NCI-H460 (cell line): ENCODE data around the gene TGFBR3. TPM values are rescaled to one million over a fixed set of nuclear protein-coding genes. Genes with fewer than 3 reads are reported as not detected.
"Not testable (repeated sequence)": the region's sequence is repeated elsewhere in the genome, so short reads cannot be mapped to it uniquely, and the experiment has no call there.

Source experiments
- DNase-seq: peaks from one replicate; pipeline ENCODE4 v3.0.0-alpha.2; 2016; ENCODE audit warnings: low read depth; ENCODE audit errors: extremely low read depth
- total RNA-seq: library from RNA; depleted of rRNA; stranded (reverse); fragments of >200 nt; shearing (Covaris generic); gene quantifications from 2 replicates; pipeline ENCODE4 v1.2.3, GENCODE V29; 2014

The TGFBR3 gene
- total RNA-seq, 1 experiment from 2014 or later, result 11.3 TPM

DNA sequence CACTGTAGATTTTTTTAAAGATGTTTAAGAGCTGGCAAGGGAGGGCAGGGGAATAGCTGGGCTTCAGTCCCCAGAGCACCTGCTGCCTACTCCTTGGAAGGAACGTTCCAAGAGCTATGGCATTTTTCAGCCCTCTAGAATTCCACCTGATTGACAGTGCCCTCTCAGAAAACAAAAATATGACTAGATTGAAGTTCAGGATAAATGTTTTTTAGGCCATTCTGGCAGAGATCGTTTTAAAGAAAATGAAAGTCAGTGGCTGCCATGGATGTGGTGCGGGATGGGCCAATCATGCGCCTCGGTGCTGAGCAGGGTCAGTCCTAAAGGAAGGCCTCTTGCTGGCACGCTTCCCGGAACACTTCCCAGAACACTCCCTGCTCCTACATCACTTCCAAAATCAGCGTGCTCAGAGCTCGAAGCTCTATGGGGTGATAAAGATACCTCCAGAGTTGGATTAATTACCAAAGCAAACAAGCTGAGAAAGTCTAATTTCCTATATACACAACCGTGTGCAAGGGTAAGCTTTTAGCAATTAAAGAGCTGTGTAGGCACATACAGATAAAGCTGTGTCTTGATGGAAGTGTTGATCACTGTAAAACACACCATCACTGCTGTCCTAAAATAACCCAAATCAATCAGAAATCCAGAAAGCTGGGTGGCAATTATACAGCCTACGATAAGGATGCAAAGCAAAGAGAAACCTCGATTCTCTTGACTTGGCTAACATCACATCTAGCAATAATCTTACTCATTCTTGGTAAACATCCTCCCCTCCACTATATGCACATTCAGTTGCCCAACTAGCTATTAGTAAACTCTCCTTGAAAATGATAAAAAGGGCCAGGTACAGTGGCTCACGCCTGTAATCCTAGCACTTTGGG, 34.6 kb downstream of the TGFBR3 start:
- DNase-seq, result peak; percentile 41

DNA sequence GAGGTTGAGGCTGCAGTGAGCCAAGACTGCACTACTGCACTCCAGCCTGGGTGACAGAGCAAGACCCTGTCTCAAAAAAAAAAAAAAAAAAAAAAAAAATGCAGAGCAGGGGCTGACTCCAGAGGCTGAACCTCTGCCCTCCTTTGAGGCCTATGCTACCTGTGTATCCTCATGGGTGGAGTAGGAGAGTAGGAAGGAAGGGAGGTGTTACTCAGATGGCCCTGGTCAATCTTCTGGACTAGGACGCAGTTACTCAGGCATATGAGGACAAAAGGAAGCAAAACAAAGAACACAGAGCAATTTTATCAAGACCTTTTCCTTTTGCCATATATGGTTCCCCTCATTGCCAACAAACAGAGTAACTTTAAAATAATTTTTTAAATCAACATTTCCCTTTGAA, 35.2 kb downstream of the TGFBR3 start:
- DNase-seq, result no peak

DNA sequence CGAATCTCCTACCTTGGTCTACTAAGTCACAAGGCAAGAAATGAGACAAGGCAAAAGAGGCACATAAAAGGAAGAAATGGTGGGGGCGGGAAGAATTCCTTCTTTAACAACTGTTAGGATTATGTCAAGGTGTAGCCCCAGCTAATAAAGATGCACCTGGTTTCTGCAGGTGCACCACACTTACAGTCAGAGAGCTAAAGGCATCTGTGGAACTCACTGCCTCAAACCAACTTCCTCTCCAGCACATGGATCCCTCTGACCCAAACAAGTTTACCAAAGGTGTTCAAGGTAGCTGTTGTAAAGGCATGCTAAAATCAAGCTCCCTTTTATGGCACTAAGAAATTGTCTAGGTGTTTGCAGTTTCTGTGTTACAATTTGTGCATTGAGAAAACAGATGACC, 38.1 kb downstream of the TGFBR3 start:
- no peak for DNase-seq

DNA sequence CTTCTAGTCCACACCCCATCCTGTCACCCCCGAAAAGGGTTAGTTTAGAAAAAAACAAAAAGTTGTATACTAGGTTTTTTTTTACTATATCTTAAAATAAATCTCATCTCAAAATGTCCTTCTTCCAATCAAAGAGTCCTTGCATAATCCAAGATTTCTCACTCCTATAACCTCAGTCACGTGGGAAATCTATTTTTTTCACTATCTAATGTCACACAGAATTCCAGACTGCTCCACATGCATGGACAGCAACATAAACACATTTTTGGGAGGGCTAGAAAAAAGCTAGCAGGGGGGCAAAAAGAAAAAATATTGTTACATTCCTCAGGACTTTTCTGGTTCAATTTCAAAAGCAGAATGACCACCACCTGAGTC, 39.3 kb downstream of the TGFBR3 start:
- no peak for DNase-seq

DNA sequence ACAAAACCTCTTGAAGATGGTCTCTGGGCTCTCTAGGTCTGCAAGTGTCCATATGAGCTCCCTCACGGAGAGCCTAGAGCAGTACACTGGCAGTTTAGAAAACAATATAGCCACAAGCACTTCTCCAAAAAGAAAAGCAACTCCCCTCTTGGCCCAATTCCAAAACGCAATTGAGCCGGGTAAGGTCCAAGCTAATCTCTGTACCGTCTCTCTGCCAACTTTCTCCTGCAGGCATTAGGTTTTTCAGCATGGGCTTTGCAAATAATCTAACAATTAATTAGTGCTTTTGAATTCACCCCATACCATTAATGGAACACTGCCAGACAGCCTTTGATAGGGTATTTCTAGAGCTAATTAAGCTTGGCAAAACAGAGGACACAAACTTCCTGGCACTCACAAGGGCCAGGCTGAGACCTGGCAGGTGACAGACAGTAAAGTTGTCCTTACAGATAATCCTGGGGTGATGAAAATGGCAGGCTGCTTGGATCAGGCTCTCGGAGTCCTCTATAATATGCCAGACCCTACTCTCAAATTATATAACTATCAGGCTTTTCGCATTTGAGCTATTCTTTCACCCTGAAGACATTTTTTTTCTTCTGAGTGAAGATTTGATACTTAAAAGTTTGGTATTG, 39.8 kb downstream of the TGFBR3 start:
- DNase-seq, result no peak

DNA sequence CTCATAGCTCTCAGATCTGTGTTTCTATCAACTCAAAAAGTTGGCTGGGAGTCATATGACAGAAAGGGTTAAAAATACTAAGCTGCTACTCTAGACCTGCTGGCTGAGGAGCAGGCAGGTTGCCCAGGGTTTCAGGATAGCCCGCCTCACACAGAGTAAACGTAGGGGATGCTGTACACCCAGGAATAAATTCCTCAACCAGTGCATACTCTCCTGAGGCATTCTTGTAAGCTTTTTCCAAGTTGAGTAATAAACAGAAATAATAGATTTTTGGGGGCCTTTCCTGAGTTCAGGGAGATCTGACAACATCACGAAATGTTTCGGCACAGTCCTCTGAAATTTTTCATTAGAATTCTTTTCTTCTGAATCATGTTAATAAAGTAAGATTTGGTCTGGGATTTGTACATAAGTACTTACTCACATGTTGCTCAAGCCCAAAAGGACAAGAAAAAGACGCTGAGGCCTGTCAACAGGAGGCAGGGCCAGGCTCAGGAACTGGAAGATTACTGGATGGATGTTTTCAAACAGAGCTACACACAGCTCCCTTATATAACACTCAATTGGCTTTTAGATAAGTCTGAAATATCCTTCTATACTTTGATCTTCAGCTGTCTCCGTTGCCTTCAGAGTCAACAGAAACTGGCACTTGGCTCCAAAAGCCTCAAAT, 41.0 kb downstream of the TGFBR3 start:
- DNase-seq, result peak; percentile 34

DNA sequence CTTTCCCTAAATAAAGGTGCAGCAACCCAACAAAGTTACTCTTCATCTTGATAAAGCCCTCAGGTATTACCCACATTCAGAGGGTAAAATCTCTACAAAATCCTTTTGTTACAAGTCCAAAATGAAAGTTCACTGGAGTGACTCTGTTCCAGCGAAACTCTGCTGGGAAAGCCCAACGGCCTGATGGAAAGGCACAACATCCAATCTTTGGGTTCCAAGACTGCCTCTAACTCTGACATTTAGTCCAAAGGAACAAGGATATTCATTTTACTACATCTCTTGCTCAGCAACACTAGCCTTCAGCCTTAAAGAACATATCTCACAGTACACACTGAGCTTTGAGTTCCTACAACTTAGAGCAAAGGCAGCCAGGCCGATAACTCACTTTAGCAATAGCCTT, 42.1 kb downstream of the TGFBR3 start:
- DNase-seq, result no peak

DNA sequence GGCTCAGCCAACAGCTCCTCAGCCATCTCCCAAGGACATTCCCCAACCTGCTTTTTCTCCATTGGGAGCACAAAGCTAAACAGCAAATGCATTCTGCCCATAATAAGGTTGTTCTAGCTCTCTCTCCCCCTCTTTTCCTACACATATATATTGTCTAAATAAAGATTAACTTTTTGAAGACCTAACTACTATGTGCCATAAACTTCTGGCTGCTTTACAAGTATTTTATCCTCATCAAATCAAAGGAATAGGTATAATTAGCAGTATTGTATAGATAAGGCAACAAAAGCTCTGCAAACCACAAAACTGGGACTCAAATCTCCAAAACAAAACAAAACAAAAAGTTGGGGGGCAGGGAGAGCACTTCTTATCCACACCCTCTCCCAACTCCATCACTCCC, 43.4 kb downstream of the TGFBR3 start:
- DNase-seq, result no peak

DNA sequence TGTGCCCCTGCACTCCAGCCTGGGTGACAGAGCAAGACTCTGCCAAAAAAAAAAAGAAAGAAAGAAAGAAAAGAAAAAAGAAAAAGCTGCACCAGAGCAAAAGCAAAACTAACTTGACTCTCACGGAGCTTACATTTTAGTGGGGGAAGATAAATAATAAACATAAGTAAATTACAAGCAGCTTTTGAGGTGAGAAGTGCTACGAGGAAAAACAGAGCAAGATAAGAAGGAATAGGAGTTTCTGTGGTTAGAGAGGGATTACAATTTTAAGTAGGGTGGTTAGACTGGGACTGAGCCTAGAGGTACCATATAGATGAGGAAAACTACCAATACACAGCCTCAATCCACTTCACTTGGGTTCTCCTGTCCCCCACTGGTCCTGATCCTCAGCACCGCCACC, 43.9 kb downstream of the TGFBR3 start:
- DNase-seq, result no peak

DNA sequence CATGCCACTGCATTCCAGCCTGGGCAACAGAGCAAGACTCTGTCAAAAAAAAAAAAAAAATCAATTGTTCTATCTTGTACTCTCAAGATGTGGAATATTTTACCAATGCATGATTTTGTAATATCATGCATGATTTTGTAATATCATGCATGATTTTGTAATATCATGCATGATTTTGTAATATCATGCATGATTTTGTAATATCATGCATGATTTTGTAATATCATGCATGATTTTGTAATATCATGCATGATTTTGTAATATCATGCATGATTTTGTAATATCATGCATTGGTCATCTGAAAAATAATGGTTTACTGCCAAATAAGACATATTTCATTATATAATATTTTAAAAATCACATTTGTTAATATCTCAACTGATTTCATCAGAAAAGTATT, 45.7 kb downstream of the TGFBR3 start:
- DNase-seq, result not testable (repeated sequence)

DNA sequence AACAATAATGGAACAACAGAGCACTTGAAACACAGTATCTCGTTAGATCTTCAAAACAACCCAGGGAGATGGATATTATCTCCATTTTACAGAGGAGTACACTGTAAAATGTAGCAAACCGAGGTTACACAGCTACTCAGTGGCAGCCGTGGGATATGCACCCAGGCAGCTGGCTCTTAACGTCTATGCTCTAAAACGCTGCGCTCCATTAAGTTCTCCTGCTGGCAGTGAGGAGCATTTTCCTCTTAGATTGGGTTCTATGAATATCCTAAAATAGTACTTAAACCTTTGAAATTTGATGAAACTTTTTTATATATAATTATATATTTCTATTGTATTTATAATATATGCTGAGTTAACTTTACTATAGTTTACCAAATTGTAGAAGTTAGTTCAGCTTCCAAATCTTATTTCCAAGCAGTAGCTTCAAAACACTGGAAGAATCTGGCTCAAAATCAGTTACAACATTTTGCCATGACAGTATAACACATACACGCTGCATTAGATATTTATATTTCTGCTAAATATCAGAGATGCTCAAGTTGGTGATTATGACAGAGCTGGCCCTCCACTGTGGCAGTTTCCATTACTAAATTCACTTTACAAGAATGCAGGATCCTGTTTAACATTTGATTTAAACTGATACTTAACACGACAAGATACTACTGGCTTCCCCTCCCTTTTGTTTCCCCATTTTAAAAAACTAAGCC, 49.5 kb downstream of the TGFBR3 start:
- DNase-seq, result peak; percentile 26

DNA sequence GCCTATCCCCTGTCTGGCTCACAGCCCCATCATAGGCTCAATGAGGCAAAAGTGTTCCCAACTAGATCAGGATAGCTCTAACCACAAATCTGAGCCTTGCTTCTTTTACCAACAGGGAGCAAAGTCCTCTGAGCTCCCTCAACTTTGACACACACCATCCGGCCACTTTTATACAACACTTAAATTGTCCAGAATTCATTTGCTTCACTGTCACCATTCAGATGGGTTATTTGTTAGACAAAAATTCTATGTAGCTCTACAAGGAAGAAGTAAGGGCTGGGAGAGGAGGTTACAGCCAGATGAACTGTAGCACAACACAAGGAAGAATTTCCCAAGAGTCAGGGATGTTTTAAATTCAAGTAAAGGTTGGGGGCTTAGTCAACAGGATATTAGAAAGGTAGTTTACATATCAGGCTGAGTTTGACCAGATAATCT, 50.8 kb downstream of the TGFBR3 start:
- DNase-seq, result no peak

DNA sequence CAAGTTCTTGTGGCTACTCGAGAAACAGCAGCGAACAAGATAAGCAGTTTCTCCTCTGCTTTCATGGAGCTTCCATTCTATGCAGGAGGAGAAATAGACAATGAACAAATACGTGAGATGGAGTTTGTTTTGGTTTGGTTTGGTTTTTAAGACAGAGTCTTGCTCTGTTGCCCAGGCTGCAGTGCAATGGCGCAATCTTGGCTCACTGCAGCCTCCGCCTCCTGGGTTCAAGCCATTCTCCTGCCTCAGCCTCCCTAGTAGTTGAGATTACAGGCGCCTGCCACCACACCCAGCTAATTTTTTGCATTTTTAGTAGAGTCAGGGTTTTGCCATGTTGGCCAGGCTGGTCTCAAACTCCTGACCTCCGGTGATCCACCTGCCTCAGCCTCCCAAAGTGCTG, 51.4 kb downstream of the TGFBR3 start:
- not testable (repeated sequence) for DNase-seq

DNA sequence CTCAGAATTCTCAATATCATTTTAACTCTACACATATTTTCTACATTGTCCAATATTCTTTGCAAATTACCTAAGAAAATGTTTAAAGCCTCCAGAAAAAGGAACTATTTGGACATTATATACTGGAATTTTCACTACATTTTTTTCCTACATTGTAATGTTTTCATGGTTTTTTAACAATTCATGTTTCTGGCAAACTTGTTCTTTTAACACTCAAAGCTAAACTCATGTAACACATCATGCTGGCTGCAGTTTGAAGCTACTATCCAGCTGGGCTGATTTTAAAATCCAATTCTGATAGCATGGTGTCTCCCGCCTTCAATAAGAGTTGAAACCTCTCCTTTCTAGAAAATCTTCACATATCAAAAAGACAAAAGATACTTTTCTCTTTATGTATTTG, 52.0 kb downstream of the TGFBR3 start:
- DNase-seq, result no peak

DNA sequence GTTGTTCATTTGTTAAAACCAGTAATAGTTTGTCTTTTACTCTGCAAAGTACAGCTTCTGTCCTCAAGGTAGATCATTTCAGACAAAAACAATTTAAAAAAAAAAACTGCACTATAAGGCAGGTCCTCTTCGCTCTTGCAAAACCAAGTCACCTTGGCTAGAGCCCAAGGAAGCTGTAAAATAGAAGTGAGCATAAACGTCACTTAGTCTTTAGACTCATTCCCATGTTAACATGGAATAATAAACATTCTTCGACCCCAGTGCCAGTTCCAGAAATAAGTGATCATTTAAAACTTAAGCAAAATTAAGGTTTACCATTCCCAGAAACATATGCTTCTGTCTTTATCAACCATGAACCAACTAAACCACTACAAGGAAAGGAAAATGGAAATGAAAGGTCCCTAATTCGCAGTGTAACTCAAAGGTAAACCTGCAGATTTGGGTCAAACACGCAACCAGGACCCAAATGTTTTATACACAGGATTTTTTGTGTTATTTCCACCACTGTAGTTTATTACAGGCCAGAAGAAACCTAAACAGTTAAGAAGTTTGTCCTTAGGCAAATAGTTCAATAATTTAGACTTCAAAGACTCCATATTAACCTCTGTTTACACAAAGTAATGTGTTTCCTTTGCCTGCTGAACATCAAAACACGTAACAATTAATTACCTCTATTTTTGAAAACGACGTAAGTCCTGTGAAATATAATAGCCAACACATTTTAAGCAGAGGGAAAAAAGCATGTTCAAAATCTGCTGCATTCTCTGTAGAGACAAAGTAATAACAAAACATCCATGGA, 54.6 kb downstream of the TGFBR3 start:
- no peak for DNase-seq

DNA sequence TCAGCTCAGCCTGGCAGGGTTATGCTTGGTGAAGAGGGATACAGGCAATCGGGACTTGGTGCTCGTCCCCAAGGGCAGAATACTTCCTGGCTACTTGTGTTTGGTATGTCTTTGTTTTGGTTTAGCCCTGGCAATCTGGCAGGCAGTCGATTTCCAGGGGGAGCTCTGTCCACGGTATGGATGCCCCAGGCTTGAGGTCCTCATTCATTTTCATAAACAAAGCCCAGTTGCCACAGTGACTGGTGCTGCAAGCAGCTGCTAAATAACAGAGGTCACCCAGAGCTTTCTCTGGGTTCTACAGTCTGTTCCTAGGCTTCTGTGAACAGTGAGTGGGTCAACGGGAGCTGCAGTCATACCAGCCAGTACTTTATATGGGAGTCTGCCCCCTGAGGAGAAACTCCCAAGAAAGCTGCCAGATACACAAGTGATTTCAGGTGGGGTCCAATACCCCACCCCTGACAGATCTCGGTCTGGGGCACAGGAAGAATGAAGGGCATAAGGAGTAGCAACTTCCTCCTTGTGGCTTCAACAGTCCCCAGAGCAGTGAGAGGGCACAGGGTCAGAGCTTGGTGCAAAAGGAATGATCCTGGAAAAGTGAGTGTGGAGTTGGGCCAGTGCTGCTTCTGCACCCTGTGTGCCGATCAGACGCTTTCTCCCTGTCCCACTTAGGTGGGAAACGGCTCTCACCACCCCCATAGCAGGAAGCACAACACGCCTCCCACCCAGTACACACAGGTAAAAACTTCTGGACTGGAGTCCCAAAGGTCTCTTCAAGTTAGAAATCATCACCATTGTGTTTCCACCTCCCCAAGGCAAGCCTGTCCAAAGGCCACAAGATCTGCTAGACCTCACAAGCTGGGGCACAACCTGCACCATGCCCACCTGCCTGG, 55.5 kb downstream of the TGFBR3 start:
- DNase-seq, result peak; percentile 11

DNA sequence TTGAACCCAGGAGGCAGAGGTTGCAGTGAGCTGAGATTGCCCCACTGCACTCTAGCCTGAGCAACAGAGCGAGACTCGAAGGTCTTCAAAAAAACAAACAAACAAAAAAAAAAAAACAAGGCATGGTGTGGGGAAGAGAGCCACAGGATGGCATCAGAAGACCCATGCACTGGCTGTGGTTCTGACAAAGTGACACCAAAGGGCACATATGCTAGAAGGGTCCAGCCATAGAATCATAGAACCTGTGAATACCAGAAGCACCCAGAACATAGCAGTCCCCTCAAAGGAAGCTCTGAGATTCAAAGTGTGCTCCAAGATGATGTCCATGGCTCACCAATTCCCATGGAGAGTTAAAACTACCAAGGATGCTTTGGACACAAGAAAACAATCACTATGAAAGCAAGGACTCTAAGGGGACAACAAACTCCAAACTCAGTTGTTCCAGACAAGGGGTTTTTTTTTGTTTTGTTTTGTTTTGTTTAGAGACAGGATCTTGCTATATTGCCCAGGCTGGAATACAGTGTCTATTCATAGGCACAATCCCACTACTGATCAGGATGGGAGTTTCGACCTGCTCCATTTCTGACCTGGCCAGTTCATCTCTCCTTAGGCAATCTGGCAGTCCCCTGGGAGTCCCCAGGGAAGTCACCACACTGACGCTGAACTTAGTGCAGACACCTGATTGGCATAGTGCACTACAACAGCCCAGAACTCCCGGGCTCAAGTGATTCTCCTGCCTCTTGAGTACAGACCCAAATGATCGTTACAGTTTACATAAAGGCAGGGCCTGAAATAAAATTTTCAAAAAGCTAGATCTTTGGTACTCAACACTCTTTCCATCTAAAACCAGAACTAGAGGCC, 56.4 kb downstream of the TGFBR3 start:
- DNase-seq, result no peak

DNA sequence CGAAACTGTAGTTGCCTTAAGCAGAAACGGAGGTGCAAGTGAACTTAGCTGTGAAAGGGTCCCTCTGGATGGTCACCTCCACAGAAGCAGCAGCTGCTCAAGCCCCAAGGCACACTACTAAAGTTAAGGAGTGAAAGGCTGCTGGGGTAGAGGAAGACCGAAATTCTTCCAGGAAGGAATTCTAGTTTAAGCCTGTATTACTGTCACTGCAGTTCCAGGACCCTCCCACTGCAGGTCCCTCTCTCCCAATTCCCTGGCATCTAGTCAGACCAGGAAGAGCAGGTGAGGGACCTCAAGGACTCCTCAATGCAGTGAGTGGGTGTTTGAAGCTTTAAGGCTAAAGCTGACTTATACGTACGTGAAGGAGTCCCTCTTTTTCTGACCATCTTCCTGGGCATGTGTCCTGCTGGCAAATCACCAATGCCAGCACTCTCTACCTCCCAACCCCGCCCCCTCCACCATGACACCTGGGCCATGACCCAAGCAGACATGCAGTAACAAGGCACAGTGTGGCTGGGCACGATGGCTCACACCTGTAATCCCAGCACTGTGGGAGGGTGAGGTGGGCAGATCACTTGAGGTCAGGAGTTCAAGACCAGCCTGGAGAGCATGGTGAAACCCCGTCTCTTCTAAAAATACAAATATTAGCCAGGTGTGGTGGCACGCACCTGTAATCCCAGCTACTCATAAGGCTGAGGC, 57.2 kb downstream of the TGFBR3 start:
- DNase-seq, result no peak
